ENCODE data around the gene KCNQ1.

DNA sequence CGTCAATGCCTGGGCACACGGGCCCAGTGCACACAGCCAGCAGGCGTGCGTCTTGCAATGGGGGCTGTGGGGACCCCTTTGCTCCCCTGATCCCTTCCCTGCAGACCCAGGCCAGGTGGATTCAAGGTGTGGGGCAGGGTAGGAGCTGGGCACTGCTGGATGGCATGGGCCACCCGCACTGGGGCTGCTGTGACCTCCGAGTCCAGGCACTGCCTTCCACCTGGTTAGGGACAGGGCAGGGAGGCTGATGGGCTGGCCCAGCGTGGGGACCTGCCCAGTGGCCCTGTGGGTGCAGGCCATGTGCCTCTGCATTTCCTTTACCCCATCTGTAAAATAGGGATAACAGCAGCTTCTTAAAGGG, 22.9 kb downstream of the KCNQ1 start:
- no peak for TF ChIP-seq POLR2A (IDR thresholded peaks at IDR 0.05)
- TF ChIP-seq, protein P1, sequence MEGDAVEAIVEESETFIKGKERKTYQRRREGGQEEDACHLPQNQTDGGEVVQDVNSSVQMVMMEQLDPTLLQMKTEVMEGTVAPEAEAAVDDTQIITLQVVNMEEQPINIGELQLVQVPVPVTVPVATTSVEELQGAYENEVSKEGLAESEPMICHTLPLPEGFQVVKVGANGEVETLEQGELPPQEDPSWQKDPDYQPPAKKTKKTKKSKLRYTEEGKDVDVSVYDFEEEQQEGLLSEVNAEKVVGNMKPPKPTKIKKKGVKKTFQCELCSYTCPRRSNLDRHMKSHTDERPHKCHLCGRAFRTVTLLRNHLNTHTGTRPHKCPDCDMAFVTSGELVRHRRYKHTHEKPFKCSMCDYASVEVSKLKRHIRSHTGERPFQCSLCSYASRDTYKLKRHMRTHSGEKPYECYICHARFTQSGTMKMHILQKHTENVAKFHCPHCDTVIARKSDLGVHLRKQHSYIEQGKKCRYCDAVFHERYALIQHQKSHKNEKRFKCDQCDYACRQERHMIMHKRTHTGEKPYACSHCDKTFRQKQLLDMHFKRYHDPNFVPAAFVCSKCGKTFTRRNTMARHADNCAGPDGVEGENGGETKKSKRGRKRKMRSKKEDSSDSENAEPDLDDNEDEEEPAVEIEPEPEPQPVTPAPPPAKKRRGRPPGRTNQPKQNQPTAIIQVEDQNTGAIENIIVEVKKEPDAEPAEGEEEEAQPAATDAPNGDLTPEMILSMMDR (IDR thresholded peaks at IDR 0.05): no peak

Measured in body of pancreas (tissue), 4 donors.